Transverse colon (tissue), 4 donors: Measurements from ENCODE around the gene SEC23B. TPM values are rescaled to one million over a fixed set of nuclear protein-coding genes. Genes with fewer than 3 reads are reported as not detected.

Source experiments
- DNase-seq: peaks from one replicate; pipeline ENCODE4 v3.0.0-alpha.2; 2019
- H3K27ac ChIP-seq, 4 donors: fragments of 200-600 bp; sonication (generic); 2 replicates each; pipeline ENCODE4 v1.5.1; 2016 to 2018; ENCODE audit warnings: inconsistent platforms in 4 of 4
- H3K27me3 ChIP-seq: fragments of 200-600 bp; sonication (generic); 2 replicates; pipeline ENCODE4 v1.5.1; 2017; ENCODE audit warnings: inconsistent platforms
- H3K36me3 ChIP-seq, 4 donors: fragments of 200-600 bp; sonication (generic); 2 replicates each; pipeline ENCODE4 v1.5.1; 2017 to 2019; ENCODE audit warnings: inconsistent platforms in 4 of 4
- H3K4me1 ChIP-seq, 4 donors: fragments of 200-600 bp; sonication (generic); 2 replicates each; pipeline ENCODE4 v1.5.1; 2017 to 2020; ENCODE audit warnings: inconsistent platforms in 4 of 4
- H3K4me3 ChIP-seq, 4 donors: fragments of 200-600 bp; sonication (generic); 1 replicate in 1 of 4; 2 replicates in 3 of 4; pipeline versions ENCODE4 v1.5.1 to v1.6.1; 2017 to 2019; ENCODE audit warnings: inconsistent platforms in 4 of 4
- H3K9me3 ChIP-seq, 2 donors: fragments of 200-600 bp; sonication (generic); 2 replicates each; pipeline ENCODE4 v1.5.1; 2017 to 2019; ENCODE audit warnings: inconsistent platforms in 2 of 2
- CTCF ChIP-seq, 5 experiments: fragments of 200-600 bp in 3 of 5; fragments of 450-650 bp in 2 of 5; sonication (generic) in 3 of 5; IDR thresholded peaks; 1 replicate in 2 of 5; 2 replicates in 3 of 5; pipeline ENCODE4 v1.5.1; 2016 to 2017; ENCODE audit warnings: antibody characterized with exemption in 5 of 5, inconsistent platforms in 3 of 5, mild to moderate bottlenecking in 2 of 5, moderate library complexity in 1 of 5
- EP300 ChIP-seq: sonication (generic); formaldehyde crosslinking; IDR thresholded peaks from one replicate; pipeline ENCODE4 v1.6.1; 2017; ENCODE audit warnings: antibody characterized with exemption, low read depth
- POLR2A ChIP-seq: fragments of 450-650 bp; IDR thresholded peaks from one replicate; pipeline ENCODE4 v1.6.1; 2016; ENCODE audit warnings: antibody characterized with exemption, mild to moderate bottlenecking, moderate library complexity
- POLR2AphosphoS5 ChIP-seq, 3 donors: sonication (generic); formaldehyde crosslinking; IDR thresholded peaks; one replicate each; pipeline ENCODE4 v1.6.1; 2016; ENCODE audit warnings: antibody characterized with exemption in 3 of 3
- WGBS, 2 donors: methylation state at CpG; one replicate each; pipeline ENCODE4 v1.1.5; 2018; ENCODE audit warnings: low coverage in 1 of 2; 5-methylcytosine and 5-hydroxymethylcytosine counted together
- in situ Hi-C, 4 donors: fragments of 200-750 bp; cut with MboI; loops; one replicate each; pipeline versions ENCODE4 v1.15.0 to v1.15.1; 2017; ENCODE audit warnings: low sequenced_read_pairs in 3 of 4, low pct_ligation_motif_present in 1 of 4, low pct_unique_long_range_greater_than_20kb in 1 of 4
- intact Hi-C: fragments of 100-400 bp; cut with DNase I; formaldehyde crosslinking; loops from one replicate; pipeline ENCODE4 v1.15.1; 2023; ENCODE audit warnings: low total_unique reads
- total RNA-seq, 4 donors: library from RNA; depleted of rRNA; stranded (reverse); fragments of >200 nt; gene quantifications; one replicate each; pipeline ENCODE4 v1.1.0, GENCODE V29; 2016

SEC23B gene
- total RNA-seq, 4 donors from 2014 or later, result 16.8 to 38.0 (median 30.9) TPM

- H3K4me3 ChIP-seq, result no peak overlapping the region
- H3K4me1 ChIP-seq, result peaks cover 0 to 12% (median 9%) of the 10 kb centered on the region in 4 donors
- no peak for TF ChIP-seq POLR2A
- TF ChIP-seq EP300, result no peak
- no peak for TF ChIP-seq CTCF (IDR thresholded peaks at IDR 0.05)
- no peak for TF ChIP-seq POLR2AphosphoS5 (IDR thresholded peaks at IDR 0.05)
- intact Hi-C loops (no loop called here), in situ Hi-C loops (no loop called here)
- no peaks in the 10 kb centered on the region for H3K27me3 ChIP-seq
- H3K36me3 ChIP-seq, result peaks cover 0 to 13% (median 4%) of the 10 kb centered on the region in 4 donors
- 87 to 100% methylated on average over 1 to 2 of the region's 2 CpGs for WGBS, 2 donors
- DNase-seq, result no peak
- no peak overlapping the region for H3K27ac ChIP-seq
- no peaks in the 10 kb centered on the region for H3K9me3 ChIP-seq
Measured at GRCh38 chr20:18571578-18571977, 63.8 kb downstream of the SEC23B start.

GRCh38 chr20:18577942-18578341, 70.2 kb downstream of the SEC23B start:
- in situ Hi-C loops (no loop called here), intact Hi-C loops (no loop called here)
- TF ChIP-seq POLR2A (no peak), EP300 (no peak), POLR2AphosphoS5 (IDR thresholded peaks at IDR 0.05) (no peak), CTCF (IDR thresholded peaks at IDR 0.05) (no peak)
- no peaks in the 10 kb centered on the region for H3K4me1 ChIP-seq
- H3K27ac ChIP-seq, result no peak overlapping the region
- no peaks in the 10 kb centered on the region for H3K9me3 ChIP-seq
- DNase-seq, result no peak
- no peak overlapping the region for H3K4me3 ChIP-seq
- H3K27me3 ChIP-seq, result no peaks in the 10 kb centered on the region
- 94 to 100% methylated on average over 3 to 6 of the region's 6 CpGs for WGBS, 2 donors
- H3K36me3 ChIP-seq, result no peaks in the 10 kb centered on the region

GRCh38 chr20:18578581-18578980, 70.8 kb downstream of the SEC23B start:
- intact Hi-C loops (no loop called here), in situ Hi-C loops (no loop called here)
- no peak overlapping the region for H3K4me3 ChIP-seq
- TF ChIP-seq POLR2AphosphoS5 (IDR thresholded peaks at IDR 0.05) (no peak), CTCF (IDR thresholded peaks at IDR 0.05) (no peak), POLR2A (no peak)
- DNase-seq, result no peak
- H3K27ac ChIP-seq, result no peak overlapping the region
- no peaks in the 10 kb centered on the region for H3K4me1 ChIP-seq
- H3K9me3 ChIP-seq, result no peaks in the 10 kb centered on the region
- WGBS, 2 donors, result 60 to 71% methylated on average over 5 to 6 of the region's 6 CpGs
- H3K27me3 ChIP-seq, result no peaks in the 10 kb centered on the region
- no peaks in the 10 kb centered on the region for H3K36me3 ChIP-seq

- TF ChIP-seq POLR2A (no peak), POLR2AphosphoS5 (IDR thresholded peaks at IDR 0.05) (no peak), EP300 (no peak), CTCF (IDR thresholded peaks at IDR 0.05) (no peak)
- Histone ChIP-seq H3K4me3 (no peak overlapping the region), H3K4me1 (no peaks in the 10 kb centered on the region), H3K36me3 (no peaks in the 10 kb centered on the region), H3K27me3 (no peaks in the 10 kb centered on the region), H3K27ac (no peak overlapping the region), H3K9me3 (no peaks in the 10 kb centered on the region)
- WGBS, 2 donors, result 95 to 100% methylated on average over 3 to 4 of the region's 4 CpGs
- in situ Hi-C loops, result no loop called here
- intact Hi-C loops, result no loop called here
- no peak for DNase-seq
Measured at GRCh38 chr20:18580012-18580411, 72.3 kb downstream of the SEC23B start.
